Activated T-helper 1 cell treated with anti-CD3 and anti-CD28 coated beads, Interleukin-12 subunit alpha, Interleukin-12 subunit beta, Interleukin-2, Interleukin-4 antibody, amounts not matched to agents 30 ng/mL and 10 ng/mL and 1 ng/mL, durations not matched to agents 14 hours and 24 hours and 36 hours (primary cell): ENCODE results near the gene SRSF10. TPM values are rescaled to one million over a fixed set of nuclear protein-coding genes. Genes with fewer than 3 reads are reported as not detected.

Source experiments
- total RNA-seq: library from RNA; stranded (reverse); gene quantifications from 2 replicates; pipeline ENCODE4 v1.2.3, GENCODE V29; 2022

Gene SRSF10
- total RNA-seq, 1 donor from 2014 or later, result 238 TPM

Other genes starting within 250 kb of the SRSF10 start
- gene ELOA, start 236.9 kb downstream of the SRSF10 start, total RNA-seq, result 54.5 and 55.2 TPM in 2 replicates
- 83.2 and 83.4 TPM in 2 replicates for gene PITHD1, start 201.9 kb downstream of the SRSF10 start, total RNA-seq
- gene LYPLA2, start 189.2 kb downstream of the SRSF10 start, total RNA-seq, result 91.4 and 96.1 TPM in 2 replicates
- 62.4 and 63.4 TPM in 2 replicates for gene GALE, start 179.6 kb downstream of the SRSF10 start, total RNA-seq
- 18.5 and 19.9 TPM in 2 replicates for gene HMGCL, start 154.9 kb downstream of the SRSF10 start, total RNA-seq
- gene FUCA1, start 112.0 kb downstream of the SRSF10 start, total RNA-seq, result 3.5 TPM in 2 replicates
- gene CNR2, start 67.0 kb downstream of the SRSF10 start, total RNA-seq, result not detected in 2 replicates
- 112 and 134 TPM in 2 replicates for gene PNRC2, start 20.5 kb downstream of the SRSF10 start, total RNA-seq
- gene MYOM3, start 131.8 kb upstream of the SRSF10 start, total RNA-seq, result not detected in 2 replicates
- gene IL22RA1, start 162.8 kb upstream of the SRSF10 start, total RNA-seq, result not detected in 2 replicates
- gene IFNLR1, start 207.0 kb upstream of the SRSF10 start, total RNA-seq, result 2.2 and 3.1 TPM in 2 replicates